HG03066 (cell line): Measurements from ENCODE around the gene NCOA7.

Experiments used
- ATAC-seq: cut with Tn5 transposase; IDR thresholded peaks from one replicate; pipeline ENCODE4 v1.9.1; 2021; ENCODE audit warnings: low read depth; ENCODE audit not compliant: unreplicated experiment

NCOA7 gene

GRCh38 chr6:125808591-125808990 is 17.8 kb downstream of the NCOA7 start:
- no peak for ATAC-seq

DNA sequence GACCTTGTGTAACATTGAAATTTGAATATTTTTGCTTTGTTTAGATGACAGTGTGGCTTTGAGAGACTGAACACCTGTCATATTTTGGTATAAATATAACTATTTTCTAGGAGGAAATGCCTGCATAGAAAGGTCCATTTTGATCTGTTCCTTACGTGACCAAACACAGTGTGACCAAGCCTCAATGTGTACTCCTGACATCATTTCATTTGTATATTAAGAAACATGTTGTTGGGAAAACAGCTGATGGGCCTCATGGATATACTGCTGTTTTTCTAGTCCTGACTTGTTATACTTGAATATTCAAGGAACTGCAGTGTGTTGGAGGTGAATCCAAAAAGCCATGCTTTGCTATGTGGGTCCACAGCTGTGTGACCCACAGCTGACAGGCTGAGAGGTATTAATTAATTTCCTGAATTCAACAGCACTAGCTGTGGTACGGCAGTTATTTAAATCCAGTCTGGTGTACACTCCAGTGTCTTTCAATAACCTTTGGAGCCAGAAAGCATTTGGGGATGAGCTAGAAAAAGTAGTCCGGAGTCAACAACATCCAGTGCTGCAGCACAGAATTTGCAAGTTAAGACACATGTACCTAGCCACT is 18.9 kb downstream of the NCOA7 start:
- no peak for ATAC-seq

- no peak for ATAC-seq
Measured at GRCh38 chr6:125810445-125810844, 19.7 kb downstream of the NCOA7 start.

DNA sequence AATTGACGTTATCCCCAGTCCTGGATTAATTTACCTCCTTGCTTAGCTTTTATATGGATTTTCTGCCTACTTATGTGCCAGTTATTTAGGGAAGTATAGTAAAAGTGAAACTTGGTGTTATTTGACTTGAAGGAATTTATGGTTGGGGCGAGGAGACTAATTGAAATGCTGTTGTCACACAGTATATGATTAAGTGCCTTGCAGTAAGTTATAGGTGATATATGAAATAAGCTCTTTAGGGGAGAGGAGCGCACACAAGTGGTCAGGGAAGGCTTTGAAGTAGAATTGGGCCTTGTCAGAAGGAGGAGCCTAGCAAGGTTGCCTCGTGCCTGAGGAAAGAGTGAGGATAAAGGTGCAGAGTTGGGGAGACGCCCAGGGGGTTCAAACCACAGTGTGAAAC is 20.5 kb downstream of the NCOA7 start:
- no peak for ATAC-seq

DNA sequence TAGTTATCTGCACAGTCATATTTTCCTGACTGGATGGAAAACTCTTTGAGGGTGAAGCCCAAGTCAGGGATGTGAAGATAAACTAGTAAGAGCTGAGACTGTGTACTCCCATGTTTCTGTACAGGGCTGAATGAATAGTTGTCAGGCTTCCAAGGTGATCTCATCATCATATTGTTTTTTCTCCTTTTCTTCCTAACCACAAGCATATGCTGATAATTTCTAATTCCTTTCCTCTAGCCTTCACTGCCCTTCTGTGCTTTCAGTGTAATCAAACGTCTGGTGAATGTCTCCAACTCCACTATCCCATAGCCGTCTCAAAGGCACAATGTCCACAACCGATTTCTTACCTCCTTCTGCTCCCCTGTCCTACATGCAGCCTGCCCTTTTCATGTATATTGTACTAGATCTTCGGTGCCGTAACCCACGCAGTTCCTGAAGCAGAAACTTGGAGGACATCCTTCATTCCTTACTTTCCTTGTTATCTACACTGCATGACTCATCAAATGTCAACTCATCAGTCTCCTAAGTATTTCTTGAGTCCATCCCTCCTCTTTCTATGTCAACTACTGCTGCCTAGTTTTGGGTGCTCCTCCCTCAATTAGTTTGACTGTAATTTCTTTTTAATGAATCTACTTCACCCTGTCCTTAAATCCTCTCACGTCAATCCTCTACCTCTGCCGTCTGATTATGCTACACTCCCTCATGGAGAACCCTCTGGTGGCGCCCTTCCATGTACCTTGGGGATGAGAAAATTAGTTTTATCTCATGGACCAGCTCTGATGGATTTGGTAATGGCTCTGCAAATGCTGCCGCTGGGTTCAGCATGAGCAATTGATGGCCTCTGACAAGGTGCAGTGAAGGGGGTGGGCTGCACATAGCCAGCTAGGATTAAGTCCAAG is 21.9 kb downstream of the NCOA7 start:
- no peak for ATAC-seq

- ATAC-seq = peak; percentile 35
Measured at GRCh38 chr6:125814481-125814880, 23.7 kb downstream of the NCOA7 start.

GRCh38 chr6:125815080-125815910 is 24.5 kb downstream of the NCOA7 start:
- no peak for ATAC-seq

DNA sequence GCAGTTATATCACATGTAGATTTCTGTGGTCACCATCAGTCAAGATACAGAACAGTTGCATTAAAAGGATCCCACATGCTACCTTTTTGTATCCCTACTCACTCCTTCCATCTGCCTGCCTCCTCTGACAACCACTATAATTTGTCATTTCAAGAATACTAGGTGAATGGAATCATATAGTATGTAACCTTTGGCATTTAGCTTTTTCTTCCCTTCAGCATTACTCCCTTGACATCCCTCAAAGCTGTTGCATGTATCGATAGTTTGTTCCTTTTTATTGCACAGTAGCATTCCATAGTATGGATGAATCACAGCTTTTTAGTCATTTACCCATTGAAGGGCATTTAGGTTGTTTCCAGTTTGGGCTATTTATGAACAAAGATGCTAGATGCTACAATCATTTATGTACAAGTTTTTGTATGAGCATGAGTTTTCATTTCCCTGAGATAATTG is 26.1 kb downstream of the NCOA7 start:
- no peak for ATAC-seq

DNA sequence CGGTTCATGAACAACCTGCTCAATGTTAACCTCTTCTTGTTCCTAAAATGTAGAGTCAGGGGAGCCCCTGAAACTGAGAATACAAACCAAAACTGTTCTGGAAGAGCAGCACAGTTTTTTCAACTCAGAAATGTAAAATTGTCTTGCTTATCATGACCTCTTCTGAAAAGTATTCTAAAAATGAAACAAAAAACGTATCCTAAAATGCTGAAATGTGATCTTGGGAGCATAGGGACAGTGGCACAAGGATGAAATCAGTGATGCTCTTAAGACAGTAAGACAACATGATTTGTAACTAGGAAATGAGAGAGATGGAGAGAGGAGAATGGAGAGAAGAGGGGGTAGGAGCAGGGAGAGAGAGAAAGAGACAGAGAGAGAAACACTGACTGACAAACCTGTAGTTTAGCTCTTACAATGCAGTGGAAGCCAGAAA is 27.5 kb downstream of the NCOA7 start:
- ATAC-seq = peak; percentile 47

DNA sequence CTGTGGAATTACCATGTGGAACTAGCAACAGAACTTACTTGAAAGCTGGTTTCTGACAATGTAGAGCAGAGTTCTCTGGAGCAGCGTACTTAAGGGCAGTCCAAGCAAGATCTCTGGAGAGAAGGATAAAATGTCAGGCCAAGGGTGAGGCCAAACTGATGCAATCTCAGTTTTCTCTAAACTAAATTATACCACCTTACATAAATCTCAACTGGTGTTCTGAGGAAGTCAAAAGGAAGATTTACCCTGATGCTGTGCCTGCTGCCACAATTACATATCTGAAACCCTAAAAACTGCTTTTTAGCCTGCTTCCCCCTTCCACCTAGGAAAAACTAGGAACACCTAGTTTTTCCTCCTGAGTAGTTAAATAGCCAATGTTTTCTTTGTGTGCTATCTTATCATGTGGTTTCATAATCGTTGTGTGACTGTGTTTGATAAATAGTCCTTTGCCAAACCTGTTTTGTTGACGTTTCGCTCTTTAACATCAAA is 28.1 kb downstream of the NCOA7 start:
- no peak for ATAC-seq

GRCh38 chr6:125819535-125820326 is 29.0 kb downstream of the NCOA7 start:
- ATAC-seq = no peak

- no peak for ATAC-seq
Measured at GRCh38 chr6:125821825-125822281, 31.1 kb downstream of the NCOA7 start.

DNA sequence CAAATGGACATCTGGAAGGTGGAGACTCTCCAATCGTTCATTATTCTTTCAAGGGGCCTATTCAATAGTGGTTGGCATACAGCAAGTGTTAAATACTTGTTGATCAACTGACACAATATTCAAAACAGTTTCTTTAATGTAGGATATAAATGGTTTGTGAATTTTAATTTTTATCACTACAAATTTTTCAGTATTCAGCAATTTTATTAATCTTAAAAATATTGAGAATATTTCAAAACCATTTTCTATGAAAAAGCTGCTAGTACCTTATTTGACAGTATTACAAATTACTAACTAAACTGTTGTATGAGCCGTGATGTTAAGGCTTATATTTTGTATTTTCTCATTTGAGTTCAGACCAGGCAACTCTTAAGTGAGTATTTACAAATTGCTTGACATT is 32.4 kb downstream of the NCOA7 start:
- ATAC-seq = no peak

GRCh38 chr6:125824946-125825771 is 34.4 kb downstream of the NCOA7 start:
- no peak for ATAC-seq

DNA sequence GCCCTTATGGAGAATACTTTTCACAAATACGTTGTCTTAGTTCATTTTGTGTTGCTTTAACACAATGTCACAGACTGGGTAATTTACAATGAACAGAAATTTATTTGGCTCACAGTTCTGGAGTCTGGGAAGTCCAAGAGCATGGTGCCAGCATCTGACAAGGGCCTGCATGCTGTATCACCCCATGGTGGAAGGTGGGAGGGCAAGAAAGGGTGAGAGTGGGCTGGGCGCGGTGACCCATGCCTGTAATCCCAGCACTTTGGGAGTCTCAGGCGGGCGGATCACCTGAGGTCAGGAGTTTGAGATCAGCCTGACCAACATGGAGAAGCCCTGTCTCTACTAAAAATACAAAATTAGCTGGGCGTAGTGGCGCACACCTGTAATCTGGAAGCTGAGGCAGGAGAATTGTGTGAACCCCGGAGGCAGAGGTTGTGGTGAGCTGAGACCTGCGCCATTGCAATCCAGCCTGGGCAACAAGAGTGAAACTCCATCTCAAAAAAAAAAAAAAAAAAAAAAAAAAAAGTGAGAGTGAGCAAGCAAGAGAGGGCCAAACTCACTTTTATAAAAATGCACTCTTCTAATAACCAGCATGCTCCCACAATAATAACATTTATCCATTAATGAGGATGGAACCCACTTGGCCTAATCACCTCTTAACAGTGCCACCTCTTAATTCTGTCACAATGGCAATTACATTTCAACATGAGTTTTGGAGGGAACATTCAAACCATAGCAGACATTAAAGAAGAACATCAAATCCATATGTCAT is 36.1 kb downstream of the NCOA7 start:
- no peak for ATAC-seq

DNA sequence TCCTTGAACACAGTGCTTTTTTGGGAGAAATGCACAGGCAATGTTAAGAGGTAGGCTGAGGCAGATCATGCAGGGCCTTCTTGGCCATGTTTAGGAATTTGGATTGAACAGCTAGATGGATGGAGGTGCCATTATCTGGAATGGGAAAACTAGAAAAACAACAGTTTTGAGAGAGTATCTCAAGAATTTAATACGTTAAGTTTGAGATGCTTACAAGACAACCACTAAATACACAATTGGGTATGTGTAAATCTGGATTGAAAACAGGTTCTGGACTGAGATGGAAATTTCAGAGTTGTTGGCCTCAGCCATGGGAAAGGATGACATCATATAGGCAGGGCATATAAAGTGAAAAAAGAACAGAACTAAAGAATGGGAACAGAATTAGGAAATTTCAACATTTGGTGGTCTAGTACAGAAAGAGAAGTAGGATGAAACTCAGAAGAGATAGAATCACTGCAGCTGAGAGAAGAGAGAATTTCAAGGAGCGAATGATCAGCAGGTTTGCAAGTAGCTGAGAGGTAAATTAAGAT is 37.1 kb downstream of the NCOA7 start:
- ATAC-seq = no peak

DNA sequence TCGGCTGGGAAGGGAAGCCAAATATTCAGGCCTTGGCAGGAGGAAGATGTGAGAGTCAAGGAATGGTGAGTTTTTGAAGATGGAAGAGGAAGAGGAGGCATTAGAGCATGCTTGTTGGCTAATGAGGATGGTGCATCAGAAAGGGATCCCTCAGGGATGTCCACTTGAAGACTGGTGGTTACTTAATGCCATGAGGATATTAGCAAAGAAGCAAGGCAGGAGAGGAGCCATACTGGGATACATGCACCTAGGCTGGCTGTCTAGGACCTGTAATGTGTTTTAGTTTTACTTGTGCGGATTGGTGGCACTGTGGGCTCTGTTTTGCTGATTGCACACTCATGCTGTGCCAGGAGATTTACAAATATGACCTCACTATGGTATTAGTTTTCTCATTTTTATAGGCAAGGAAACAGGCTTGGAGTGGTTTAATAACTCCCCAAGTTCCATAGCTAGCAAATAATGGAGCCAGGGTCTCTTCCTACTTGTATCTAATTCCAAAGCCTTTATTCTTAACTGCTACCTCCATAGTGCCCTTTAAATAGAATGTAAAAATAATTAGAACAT is 37.8 kb downstream of the NCOA7 start:
- ATAC-seq = no peak

GRCh38 chr6:125829433-125829832 is 38.7 kb downstream of the NCOA7 start:
- no peak for ATAC-seq
